Articular chondrocyte of knee joint (primary cell): ENCODE measurements around the gene ZPLD1. TPM values are rescaled to one million over a fixed set of nuclear protein-coding genes. Genes with fewer than 3 reads are reported as not detected.

ENCODE experiments used
- total RNA-seq: library from RNA; depleted of rRNA; stranded (reverse); fragments of >200 nt; gene quantifications from 2 replicates; pipeline ENCODE4 v1.2.3, GENCODE V29; 2012

Gene ZPLD1
- 0.22 and 0.26 TPM in 2 replicates for total RNA-seq

DNA sequence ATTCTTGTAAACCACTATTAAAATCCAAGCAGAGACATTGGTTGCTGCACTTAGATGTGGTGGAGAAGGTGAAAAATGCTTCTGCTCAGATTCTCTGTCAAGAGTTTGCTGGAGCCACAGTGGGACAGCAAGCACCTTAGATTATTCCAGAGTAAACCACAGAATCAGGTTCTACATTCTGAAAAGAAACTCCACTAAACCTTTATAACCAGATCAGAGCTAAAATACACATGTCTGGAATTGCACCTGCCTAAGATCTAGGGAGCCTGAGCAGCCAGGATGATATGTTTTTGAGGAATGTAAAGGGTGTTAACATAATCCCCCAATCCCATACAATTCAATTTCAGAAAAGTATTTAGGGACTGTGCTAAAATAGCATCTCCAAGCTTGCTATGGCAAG is at the start of gene ZPLD1:
Gene ZPLD1 (plus strand): TSS at position 301 of the 400 bp plus-strand sequence. CDS start 3,473 bp downstream, outside the sequence.

